Hindlimb muscle (tissue), 1 donor: ENCODE measurements around the gene STXBP6. TPM values are rescaled to one million over a fixed set of nuclear protein-coding genes. Genes with fewer than 3 reads are reported as not detected.

Source experiments
- DNase-seq: peaks from one replicate; pipeline ENCODE4 v3.0.0-alpha.2; 2013
- polyA plus RNA-seq: library from polyadenylated mRNA; unstranded; fragments of 120-200 nt; gene quantifications from one replicate; pipeline ENCODE4 v1.2.1, GENCODE V29; 2013; ENCODE audit not compliant: insufficient read length

Gene STXBP6
- polyA plus RNA-seq, 1 donor: 24.9 TPM

GRCh38 chr14:25014440-25014839 is 35.5 kb downstream of the STXBP6 start:
- no peak for DNase-seq

- no peak for DNase-seq
Measured at GRCh38 chr14:25011095-25011494, 38.9 kb downstream of the STXBP6 start.

- DNase-seq: no peak
Measured at GRCh38 chr14:25010471-25010870, 39.5 kb downstream of the STXBP6 start.

DNA sequence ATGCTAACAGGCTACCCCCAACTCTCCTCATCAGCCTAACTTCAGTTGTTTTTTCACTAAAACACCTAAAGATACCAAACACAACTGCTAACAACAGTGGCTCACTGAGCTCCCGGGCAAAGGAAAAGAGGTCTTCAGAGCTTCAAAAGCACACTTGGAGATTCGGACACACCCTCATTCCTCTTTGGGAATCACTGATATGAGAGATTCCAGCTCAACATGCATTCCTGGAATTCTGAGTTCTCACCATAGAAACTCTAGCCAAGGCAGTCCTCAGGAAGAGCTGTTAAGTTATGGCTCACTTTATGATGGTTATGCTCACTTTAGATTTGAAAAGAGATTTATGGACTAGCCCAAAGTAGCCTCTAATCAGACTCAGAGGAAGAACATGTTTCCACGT is 40.1 kb downstream of the STXBP6 start:
- no peak for DNase-seq

DNA sequence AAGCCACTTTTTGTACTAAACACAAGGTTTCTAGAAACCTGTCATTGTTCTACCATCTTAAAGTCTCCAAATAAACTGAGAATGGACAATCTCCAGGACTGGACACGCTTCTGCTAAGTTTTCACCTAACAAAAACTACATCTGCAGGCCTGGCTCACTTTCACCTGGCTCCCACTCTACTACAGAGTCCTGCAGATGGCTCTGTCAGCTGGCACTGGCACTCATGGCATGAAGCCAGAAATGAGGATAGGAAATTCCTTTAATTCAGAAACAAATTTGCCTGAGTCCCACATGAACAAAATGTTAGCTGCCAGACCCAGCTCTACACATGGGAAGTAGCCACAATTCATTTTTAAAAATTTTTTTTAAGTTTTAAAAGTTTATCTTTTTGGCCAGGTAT is 42.1 kb downstream of the STXBP6 start:
- peak; percentile 48 for DNase-seq

DNA sequence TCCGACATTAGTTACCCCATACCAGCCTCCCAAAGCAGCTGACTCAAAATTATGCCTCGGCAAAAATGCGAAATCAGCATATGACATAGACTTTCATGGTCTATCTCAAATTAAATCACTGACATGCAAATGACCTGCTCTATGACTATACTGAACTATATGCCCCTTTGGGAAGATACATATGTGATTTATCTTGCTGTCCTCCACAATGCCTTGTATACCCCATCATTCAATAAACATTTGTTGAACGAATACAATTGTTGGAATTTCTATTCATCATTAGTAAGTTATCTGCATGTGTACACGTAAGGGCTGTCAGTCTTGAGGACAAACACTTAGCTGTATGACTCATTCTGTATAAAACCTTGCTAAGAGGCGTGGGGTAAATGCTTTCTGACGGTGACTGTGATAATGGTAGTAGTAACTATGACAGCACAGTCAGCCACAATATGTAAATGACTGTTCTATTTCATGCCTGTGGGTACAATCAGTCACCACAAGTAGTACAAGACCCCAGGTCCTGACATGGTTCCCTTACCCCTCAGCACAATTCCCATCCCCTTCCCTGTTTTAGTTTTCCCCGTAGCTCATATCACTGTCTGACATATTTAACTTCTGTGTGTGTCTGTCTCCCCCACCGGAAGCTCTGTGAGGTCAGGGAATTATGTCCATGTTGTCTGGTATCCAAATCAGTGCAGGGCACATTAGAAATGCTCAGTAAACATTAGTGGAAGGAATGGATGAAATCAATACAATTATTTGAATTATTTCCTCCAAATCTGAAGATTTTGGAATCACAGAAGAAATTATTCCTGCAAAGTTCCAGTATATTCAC is 42.8 kb downstream of the STXBP6 start:
- DNase-seq: no peak

DNA sequence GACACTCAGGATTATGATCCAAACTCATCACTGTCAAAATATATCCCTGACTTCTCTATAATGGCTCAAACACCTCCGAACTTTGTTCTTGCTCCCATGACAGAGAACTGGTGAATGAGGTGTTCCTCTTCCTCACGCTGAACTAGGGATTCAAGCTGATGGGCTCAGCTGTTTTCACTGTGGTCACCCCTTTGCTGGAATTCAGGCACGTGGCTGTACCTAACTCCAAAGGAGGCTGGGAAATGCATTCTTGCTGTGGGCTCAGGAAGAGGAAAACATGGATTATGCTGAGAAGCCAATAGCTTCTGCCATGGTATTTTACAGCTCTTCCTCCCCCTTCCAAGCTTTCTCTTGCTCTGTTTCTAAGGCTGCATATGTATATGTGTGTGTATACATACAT is 43.9 kb downstream of the STXBP6 start:
- no peak for DNase-seq

GRCh38 chr14:25004389-25004809 is 45.5 kb downstream of the STXBP6 start:
- no peak for DNase-seq

DNA sequence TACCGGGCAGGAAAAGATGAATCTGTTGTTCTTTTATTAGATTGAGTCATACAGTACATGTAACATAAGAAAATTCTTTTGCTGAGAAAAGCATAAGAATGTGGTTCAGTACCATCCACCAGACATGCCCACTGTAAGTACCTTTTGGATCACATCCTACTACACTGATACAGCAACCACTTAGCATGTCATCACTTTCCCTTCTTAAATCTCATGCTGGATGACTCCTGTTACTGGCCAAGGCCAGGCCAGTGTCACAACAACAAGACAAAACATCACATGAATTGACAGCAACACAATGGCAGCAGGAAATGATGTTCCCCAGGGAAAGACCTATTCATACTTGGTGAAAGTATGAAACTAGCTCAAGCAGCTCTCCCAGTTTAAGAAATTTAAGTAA is 46.4 kb downstream of the STXBP6 start:
- no peak for DNase-seq

DNA sequence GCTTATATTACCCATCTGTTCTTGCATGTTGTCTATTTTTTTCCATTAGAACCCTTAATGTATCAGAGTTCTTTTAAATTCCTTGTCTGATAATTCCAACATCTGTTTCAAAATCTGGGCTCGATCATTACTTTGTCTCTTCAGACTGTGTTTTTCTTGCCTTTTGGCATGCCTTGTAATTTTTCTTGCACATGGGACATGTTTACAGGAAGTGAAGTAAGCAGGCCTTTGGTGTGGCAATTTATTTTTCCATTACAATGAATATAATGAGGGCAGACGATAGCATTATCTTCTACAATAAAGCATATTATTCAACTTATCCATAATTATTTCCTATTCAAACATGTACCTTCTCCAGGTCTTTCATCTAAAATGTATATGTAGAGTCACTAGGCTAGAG is 48.3 kb downstream of the STXBP6 start:
- peak; percentile 55 for DNase-seq

GRCh38 chr14:25001156-25001555 is 48.8 kb downstream of the STXBP6 start:
- no peak for DNase-seq

DNA sequence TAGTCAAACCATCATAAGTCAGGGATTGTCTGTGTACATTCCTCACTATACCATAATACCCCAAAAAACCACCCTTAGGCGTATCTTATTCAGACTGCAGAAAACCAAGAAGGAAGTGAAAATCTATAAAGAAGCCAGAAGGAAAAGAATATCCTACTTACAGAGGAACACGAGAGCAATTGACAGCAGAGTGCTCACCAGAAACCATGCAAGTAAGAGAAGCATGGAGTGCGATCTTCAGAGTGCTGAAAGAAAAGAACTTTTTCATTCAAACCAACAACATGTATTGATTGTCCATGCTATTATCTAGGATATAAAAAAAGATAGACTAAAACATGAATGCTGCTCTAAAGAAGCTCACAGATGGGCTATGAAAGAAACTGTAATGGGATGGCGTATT is 50.8 kb downstream of the STXBP6 start:
- no peak for DNase-seq

DNA sequence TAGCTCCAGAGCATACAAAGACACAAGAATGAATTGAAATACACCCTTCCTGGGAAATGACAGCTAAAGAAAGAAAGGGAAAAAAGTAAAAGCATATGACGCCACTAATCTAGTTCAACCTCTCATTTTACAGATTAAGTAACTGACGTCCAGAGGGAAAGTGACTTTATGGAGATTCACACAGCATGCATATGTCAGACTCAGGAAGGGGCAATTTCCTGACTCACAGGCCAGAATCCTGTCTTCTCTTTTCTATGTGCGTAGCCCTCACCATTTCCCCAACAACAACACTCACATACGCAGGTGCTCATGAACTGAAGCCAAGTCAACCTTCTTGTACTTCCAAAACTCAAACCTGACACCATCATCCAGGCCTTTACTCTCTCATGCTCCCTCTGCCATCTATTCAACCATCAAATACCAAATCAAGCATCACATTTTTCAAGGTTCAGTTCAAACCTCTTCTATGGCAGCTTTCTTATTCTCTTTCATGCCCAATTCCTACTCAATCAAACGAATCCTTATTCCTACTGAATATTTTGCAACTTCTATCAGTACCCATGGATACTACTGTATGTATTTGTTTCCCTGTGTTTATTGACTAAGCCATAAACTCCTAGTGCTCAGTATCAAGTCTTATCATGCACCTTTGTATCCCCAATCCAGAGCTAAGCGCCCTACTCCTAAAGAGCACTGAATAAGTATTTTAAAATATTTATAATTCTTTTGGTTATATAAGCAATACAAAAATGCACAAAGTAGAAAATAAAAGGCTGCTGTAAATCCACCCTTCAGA is 52.8 kb downstream of the STXBP6 start:
- DNase-seq: no peak

DNA sequence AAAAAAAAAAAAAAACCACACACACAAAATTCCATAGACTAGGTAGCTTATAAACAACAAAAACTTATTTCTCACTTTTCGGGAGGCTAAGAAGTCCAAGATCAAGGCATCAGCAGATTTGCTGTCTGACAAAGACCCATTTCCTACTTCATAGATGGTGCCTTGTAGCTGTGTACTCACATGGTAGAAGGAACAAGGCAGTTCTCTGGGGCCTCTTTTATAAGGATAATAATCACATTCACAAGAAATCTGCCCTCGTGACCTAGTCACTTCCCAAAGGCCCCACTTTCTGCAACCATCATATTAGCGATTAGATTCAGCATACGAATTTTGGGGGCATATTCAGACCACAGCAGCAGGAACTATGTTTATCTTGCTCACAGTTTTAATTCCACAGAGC is 54.9 kb downstream of the STXBP6 start:
- DNase-seq: no peak

DNA sequence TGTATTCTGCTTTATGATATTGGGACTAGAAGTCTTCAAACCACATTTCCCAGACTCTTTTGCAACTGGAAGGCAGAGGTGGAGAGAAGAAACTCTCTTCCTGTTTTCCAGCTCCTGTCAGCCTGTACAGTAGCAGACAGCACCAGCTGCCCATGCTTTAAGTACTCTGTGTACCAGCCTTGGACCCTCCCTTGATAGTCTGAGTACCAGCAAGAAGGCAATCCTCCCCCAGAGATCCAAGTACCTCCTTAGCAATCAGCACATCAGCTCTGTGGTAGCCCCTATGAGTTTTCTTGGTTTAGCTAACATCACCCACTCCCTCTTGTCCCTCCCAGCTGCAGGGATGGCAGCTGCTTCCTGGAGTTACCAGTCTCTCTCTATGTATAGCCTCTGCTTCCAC is 56.3 kb downstream of the STXBP6 start:
- DNase-seq: no peak

- no peak for DNase-seq
Measured at GRCh38 chr14:24992624-24993360, 57.2 kb downstream of the STXBP6 start.

GRCh38 chr14:24991821-24992220 is 58.1 kb downstream of the STXBP6 start:
- DNase-seq: no peak

GRCh38 chr14:24991288-24991687 is 58.7 kb downstream of the STXBP6 start:
- no peak for DNase-seq

- DNase-seq: no peak
Measured at GRCh38 chr14:24990773-24991172, 59.2 kb downstream of the STXBP6 start.

- no peak for DNase-seq
Measured at GRCh38 chr14:24990050-24990449, 59.9 kb downstream of the STXBP6 start.

- no peak for DNase-seq
Measured at GRCh38 chr14:24988760-24989159, 61.2 kb downstream of the STXBP6 start.

DNA sequence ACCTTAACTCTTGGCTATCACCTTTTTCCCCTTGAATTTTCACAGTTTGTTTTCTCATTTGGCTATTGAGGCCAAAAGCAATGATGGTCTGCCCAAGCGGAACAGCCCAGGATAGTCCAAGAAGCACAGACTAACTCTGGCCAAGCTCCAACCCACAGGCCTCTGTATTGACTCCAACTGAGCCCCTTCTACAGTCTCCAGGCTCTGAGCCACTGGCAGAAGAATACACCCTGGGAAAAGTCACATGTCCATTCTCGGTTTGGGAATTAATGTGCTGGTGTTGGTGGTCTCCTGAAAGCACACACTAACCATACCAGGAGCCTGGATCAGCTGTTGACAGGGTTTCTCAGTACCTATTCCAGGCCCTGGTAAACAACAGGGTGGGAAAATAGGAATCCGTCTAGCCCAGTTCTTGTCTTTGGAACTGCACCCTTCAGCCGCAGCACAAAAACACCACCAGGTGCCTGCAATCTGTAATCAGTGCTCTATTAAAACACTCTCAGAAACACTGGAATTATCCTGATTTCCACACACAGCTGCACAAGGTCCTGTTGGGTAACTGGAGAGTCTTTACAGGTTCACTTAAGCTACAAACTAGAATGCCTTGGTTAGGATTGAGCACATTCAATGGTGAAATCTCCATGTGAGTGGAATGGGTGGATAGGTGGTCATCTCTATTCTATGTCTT is 63.6 kb downstream of the STXBP6 start:
- no peak for DNase-seq
